GM23338 (cell line): ENCODE data around the gene TIMP3.

Experiments
- CREB1 ChIP-seq: fragments of 250-450 bp; sonication (Bioruptor Pico); IDR thresholded peaks from 2 replicates; pipeline ENCODE4 v1.5.0; 2020; ENCODE audit warnings: low read depth, mild to moderate bottlenecking, moderate library complexity
- CTCF ChIP-seq, 2 experiments: fragments of 200-600 bp in 1 of 2; sonication (generic) in 1 of 2; conservative IDR thresholded peaks; 2 replicates each; pipeline versions ENCODE4 v1.5.1 to v1.6.1; 2016 to 2017; ENCODE audit warnings: antibody characterized with exemption in 2 of 2, low read depth in 2 of 2, mild to moderate bottlenecking in 2 of 2, moderate library complexity in 1 of 2
- ETS1 ChIP-seq: IDR thresholded peaks from 2 replicates; pipeline ENCODE4 v1.6.1; 2016; ENCODE audit warnings: antibody characterized with exemption
- EZH2 ChIP-seq: fragments of 200-600 bp; sonication (generic); IDR thresholded peaks from one replicate; pipeline ENCODE4 v1.8.0; 2017; ENCODE audit warnings: antibody characterized with exemption, mild to moderate bottlenecking, low read depth; ENCODE audit not compliant: unreplicated experiment
- EZH2phosphoT487 ChIP-seq: fragments of 200-600 bp; sonication (generic); IDR thresholded peaks from one replicate; pipeline ENCODE4 v1.8.1; 2018; ENCODE audit warnings: antibody characterized with exemption; ENCODE audit not compliant: unreplicated experiment
- POLR2AphosphoS5 ChIP-seq: IDR thresholded peaks from 2 replicates; pipeline ENCODE4 v1.6.1; 2016; ENCODE audit warnings: antibody characterized with exemption, low read depth
- REST ChIP-seq: IDR thresholded peaks from one replicate; pipeline ENCODE4 v1.6.1; 2018; ENCODE audit warnings: antibody characterized with exemption; ENCODE audit not compliant: unreplicated experiment
- STAT1 ChIP-seq: IDR thresholded peaks from one replicate; pipeline ENCODE4 v1.6.1; 2016; ENCODE audit warnings: antibody characterized with exemption; ENCODE audit not compliant: unreplicated experiment
- ZNF114 ChIP-seq: fragments of 250-450 bp; sonication (Bioruptor Pico); IDR thresholded peaks from 2 replicates; pipeline ENCODE4 v1.5.0; 2020; ENCODE audit warnings: mild to moderate bottlenecking, moderate library complexity
- ZNF331 ChIP-seq: fragments of 250-450 bp; sonication (Bioruptor Pico); IDR thresholded peaks from 2 replicates; pipeline ENCODE4 v1.5.0; 2020; ENCODE audit warnings: low read depth, mild to moderate bottlenecking, moderate library complexity

- TF ChIP-seq REST, result no peak
- no peak for TF ChIP-seq CTCF (conservative IDR thresholded peaks at IDR 0.05; ENCODE audit: low read depth in 2 of 2)
- TF ChIP-seq ZNF331 (CRISPR knock-in tag), result no peak
- TF ChIP-seq POLR2AphosphoS5, result no peak
- TF ChIP-seq ZNF114, result no peak
- no peak for TF ChIP-seq EZH2phosphoT487
- TF ChIP-seq EZH2, result no peak
- TF ChIP-seq STAT1, result no peak
- no peak for TF ChIP-seq CREB1 (CRISPR knock-in tag)
- no peak for TF ChIP-seq ETS1
Measured at GRCh38 chr22:32764330-32765131, 37.0 kb upstream of the TIMP3 start.
